Stimulated activated CD8-positive, alpha-beta memory T cell treated with anti-CD3 and anti-CD28 coated beads, Interleukin-4, amount 100 ng/mL, for 4 hours (primary cell): Measurements from ENCODE around the gene BAHCC1.

Experiments
- DNase-seq, 2 donors: peaks; one replicate each; pipeline ENCODE4 v3.0.0-alpha.2; 2020; ENCODE audit warnings: low read depth in 2 of 2, low spot score in 1 of 2

BAHCC1 gene

DNA sequence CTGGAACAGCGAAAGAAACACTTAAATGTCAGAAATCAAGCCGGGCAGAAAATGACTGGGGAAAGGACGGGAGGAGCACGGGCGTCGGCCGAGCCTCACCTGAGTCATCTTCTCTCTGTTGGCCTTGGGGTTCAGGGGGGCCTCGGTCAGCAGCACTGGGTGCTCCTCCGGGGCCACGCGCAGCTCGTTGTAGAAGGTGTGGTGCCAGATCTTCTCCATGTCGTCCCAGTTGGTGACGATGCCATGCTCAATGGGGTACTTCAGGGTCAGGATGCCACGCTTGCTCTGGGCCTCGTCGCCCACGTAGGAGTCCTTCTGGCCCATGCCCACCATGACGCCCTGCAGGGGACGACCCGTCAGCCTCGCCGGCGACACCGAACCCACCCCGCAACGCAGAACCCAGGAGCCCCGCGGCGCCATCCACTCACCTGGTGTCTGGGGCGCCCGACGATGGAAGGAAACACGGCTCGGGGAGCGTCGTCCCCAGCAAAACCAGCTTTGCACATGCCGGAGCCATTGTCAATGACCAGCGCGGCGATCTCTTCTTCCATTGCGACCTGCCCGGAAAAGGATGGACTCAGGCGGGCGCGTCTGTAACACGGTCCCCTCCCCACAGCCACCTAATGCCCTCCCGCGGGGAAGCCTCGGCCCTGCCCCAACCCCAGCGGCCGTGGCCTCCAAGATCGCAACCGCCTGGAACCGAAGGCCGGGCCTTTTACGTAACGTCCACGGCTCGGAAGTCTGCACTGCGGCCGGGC is 116.7 kb downstream of the BAHCC1 start:
- DNase-seq: no peak

DNA sequence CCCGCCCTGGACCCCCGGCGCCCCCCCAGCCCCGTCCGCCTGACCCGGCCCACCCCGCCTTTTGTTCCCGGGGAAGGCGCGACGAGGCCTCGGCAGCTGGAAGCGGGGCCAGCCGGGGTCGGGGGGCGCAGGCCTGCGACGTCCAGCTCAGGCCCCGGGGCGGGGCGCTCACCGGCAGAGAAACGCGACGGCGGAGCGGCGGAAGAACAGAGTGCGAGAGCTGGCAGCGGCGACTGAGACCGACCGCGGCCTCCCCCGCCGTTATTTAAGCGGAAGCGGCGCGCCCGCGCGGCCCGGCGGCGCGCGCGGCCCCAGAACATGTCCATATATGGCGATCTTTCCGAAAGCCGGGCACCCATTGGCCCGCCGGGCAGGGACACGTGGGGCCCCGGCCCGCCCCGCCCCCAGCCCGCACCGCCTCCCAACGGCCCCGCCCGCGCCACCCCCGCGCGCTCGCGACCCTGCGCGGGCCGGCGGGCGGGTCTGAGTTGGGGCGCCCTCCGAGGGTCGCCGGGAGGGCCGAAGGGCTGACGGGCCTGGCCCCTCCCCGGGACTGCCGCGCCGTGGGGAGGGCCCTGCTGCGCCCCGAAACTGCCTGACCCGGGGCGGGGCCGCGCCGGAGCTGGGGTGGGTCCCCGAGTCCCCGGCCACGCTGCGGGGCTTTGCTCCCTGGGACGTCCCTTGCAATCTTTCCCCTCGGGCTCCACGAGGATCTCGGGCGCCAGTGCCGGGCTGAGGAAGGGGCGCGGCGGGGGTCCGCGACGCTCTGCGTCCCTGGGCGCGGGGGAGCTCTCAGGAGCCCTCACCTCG is 117.5 kb downstream of the BAHCC1 start, which contains the start of gene ACTG1:
Gene ACTG1, minus strand, starts transcription at position 238 of the 810 bp plus-strand sequence. CDS start 445 bp downstream, outside the sequence.
- peak; percentile 76 to 87 for DNase-seq

DNA sequence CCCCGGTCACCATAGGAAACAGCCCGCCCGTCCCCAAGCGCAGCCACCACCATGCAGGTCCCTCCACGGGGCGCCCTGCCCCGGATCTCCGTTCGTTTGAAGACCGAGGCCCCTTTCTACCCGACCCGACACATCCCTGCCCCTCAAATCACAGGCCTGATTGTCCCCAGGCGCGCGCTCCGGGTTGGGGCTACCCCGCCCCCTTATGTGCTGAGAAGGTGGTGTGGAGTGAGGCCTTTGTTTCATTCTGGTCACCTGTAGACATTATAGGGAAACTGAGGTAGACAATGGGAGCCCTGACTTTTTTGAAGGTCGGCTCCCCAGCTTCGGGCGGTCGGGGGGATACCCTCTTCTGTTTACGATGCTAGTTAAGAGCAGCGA is 118.1 kb downstream of the BAHCC1 start:
- no peak for DNase-seq

DNA sequence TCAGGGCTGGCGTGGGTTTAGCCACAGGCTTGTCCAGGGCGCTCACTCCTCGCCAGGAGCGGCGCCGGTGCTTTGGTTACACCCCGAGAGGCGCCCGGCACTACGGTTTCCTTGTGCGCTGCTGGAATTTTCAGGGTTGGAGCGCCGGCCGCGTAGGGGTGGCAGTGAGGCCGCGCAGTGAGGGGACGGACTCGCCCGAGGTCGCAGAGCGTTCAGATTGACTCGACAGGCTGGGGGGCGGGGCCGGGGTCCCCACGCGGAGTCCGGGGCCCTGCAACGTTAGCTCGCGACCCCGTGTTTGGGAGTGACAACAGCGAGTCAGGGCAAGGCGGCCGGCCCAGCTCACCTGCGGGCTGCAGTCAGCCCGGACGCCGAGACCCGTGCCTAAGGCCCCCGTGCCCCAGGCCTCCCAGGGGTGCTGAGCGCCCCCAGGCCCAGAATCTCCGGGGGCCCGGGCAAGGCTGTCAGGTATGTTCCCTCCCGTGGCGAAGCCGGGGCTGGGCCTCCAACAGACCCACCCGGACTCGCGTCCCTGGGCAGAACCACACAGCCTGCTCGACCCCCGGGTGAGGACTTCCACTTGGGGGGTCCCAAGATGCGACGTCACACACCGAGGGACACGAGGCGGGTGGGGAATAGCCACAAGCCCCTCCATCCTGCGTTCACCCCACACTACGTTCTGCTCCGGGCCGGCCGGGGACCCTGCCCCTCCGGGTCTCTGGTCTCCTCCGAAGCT is 118.7 kb downstream of the BAHCC1 start:
- no peak for DNase-seq

DNA sequence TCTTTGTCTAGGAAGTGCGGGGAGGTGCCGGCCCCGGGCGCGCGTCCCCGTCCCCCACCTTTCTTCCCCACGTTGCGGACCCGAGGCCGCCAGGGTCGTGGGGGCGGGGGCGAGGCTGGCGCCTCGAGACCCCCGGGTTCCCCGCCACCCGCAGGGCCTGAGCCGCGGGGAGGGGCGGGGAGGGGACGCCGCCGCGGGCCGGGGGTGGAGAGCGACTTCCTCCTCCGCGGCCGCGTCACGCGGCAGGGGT is 119.2 kb downstream of the BAHCC1 start:
- DNase-seq: no peak

DNA sequence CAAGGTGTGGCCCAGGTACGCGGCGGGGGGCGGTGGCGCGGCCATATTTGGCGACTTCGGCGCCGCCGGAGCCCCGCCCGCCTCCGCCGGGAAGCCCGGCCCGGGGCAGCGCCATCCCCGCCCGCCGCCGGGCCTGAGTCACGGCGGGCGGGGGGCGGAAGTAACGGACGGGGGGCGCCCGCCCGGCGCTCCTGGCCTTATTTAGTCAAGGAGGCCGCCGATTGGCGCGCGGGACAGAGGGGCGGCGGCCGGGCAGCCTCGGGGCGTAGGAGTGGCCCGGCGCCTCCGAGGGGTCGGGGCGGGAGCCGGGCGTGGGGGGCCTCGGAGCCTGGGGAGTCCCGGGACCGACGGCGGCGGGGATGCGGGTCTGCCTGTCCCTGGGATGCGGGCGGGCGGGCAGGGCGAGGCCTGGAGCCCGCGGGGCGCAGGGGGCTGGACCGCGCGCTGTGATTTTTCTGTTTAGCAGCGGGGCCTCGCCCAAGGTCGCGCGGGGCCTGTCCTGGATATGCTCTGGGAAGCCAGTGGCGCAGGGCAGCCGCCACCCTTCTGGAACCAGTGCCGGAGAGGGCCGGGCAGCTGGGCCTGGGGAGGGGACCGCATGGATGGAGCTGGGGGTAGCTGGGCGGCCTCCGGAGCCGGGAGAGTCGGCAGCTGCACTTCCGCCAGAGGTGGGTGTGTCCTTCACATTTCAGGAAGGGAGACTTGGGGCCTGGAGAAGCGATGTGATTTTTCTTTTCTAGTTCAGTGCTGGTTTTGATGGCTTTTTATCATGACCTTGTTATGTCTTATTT is 119.7 kb downstream of the BAHCC1 start:
- DNase-seq: peak; percentile 33 to 66

DNA sequence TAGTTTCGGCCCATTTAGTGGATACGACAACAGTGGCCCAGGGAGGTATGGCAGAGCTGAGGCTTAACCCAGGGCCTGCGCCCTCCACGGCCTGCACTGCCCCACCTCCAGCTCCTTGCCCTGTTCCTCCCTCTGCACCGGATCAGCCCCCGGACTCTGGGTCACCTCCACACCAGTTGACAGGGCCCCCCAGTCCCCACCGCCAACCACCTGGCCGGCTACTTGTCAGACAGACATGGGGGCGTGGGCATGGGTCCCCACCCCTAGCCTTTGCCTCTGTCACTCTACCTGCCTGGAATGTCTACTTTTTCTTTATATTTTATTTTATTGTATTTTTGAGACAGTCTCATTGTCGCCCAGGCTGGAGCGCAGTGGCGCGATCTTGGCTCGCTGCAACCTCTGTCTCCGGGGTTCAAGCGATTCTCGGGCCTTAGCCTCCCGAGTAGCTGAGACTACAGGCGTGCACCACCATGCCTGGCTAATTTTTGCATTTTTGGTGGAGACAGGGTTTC is 120.3 kb downstream of the BAHCC1 start:
- DNase-seq: no peak
